Liver (tissue), 9 donors: ENCODE data around the gene ABHD6. TPM values are rescaled to one million over a fixed set of nuclear protein-coding genes. Genes with fewer than 3 reads are reported as not detected.
A peak's percentile ranks its signal among the peaks of the same experiment; 100 is the strongest.

ENCODE experiments used
- DNase-seq: peaks from one replicate; pipeline ENCODE4 v3.0.0-alpha.2; 2017; ENCODE audit warnings: low spot score
- H3K27ac ChIP-seq, 2 donors: one replicate each; pipeline ENCODE4 v1.7.0; 2013; ENCODE audit warnings: inconsistent platforms in 2 of 2, low read length in 2 of 2, control low read depth in 1 of 2, low read depth in 1 of 2, mild to moderate bottlenecking in 1 of 2
- H3K27me3 ChIP-seq, 4 donors: one replicate each; pipeline versions ENCODE4 v1.6.1 to v1.7.0; 2013; ENCODE audit warnings: low read length in 3 of 4, inconsistent platforms in 1 of 4, mild to moderate bottlenecking in 1 of 4, moderate library complexity in 1 of 4; ENCODE audit not compliant: control insufficient read depth in 4 of 4, insufficient read depth in 4 of 4
- H3K36me3 ChIP-seq, 4 donors: one replicate each; pipeline versions ENCODE4 v1.6.1 to v1.7.0; 2013; ENCODE audit warnings: low read length in 3 of 4, mild to moderate bottlenecking in 3 of 4, low read depth in 1 of 4, moderate library complexity in 1 of 4; ENCODE audit not compliant: control insufficient read depth in 4 of 4, insufficient read depth in 3 of 4
- H3K4me1 ChIP-seq, 4 donors: one replicate each; pipeline versions ENCODE4 v1.6.1 to v1.7.0; 2013; ENCODE audit warnings: low read length in 3 of 4, mild to moderate bottlenecking in 3 of 4, moderate library complexity in 1 of 4; ENCODE audit not compliant: control insufficient read depth in 4 of 4, insufficient read depth in 4 of 4
- H3K4me3 ChIP-seq, 3 donors: one replicate each; pipeline versions ENCODE4 v1.6.1 to v1.7.0; 2013; ENCODE audit warnings: low read length in 3 of 3, control low read depth in 1 of 3, low read depth in 1 of 3, mild to moderate bottlenecking in 1 of 3
- H3K9ac ChIP-seq, 2 donors: one replicate each; pipeline ENCODE4 v1.7.0; 2013; ENCODE audit warnings: low read length in 2 of 2, mild to moderate bottlenecking in 2 of 2, moderate library complexity in 2 of 2, control low read depth in 1 of 2, low read depth in 1 of 2
- H3K9me3 ChIP-seq, 4 donors: one replicate each; pipeline versions ENCODE4 v1.6.1 to v1.7.0; 2013; ENCODE audit warnings: low read length in 3 of 4; ENCODE audit not compliant: control insufficient read depth in 4 of 4
- EGR1 ChIP-seq, 2 donors: IDR thresholded peaks; 2 replicates each; pipeline ENCODE4 v1.6.1; 2016 to 2018; ENCODE audit warnings: antibody characterized with exemption in 2 of 2, low read depth in 2 of 2
- FOXA1 ChIP-seq: IDR thresholded peaks from 2 replicates; pipeline ENCODE4 v1.6.1; 2016; ENCODE audit warnings: antibody characterized with exemption
- FOXA2 ChIP-seq: IDR thresholded peaks from 2 replicates; pipeline ENCODE4 v1.6.1; 2016; ENCODE audit warnings: antibody characterized with exemption
- GABPA ChIP-seq, 2 donors: IDR thresholded peaks in 1 of 2; conservative IDR thresholded peaks in 1 of 2; 2 replicates each; pipeline ENCODE4 v1.6.1; 2016; ENCODE audit warnings: antibody characterized with exemption in 2 of 2, mild to moderate bottlenecking in 1 of 2, moderate library complexity in 1 of 2
- HNF4A ChIP-seq, 2 donors: conservative IDR thresholded peaks; 2 replicates each; pipeline ENCODE4 v1.6.1; 2016; ENCODE audit warnings: antibody characterized with exemption in 2 of 2, mild to moderate bottlenecking in 2 of 2
- HNF4G ChIP-seq: IDR thresholded peaks from 2 replicates; pipeline ENCODE4 v1.6.1; 2016; ENCODE audit warnings: antibody characterized with exemption
- JUND ChIP-seq, 2 donors: IDR thresholded peaks; 2 replicates each; pipeline ENCODE4 v1.6.1; 2016; ENCODE audit warnings: antibody characterized with exemption in 2 of 2
- NR2F2 ChIP-seq: IDR thresholded peaks from 2 replicates; pipeline ENCODE4 v1.6.1; 2016; ENCODE audit warnings: antibody characterized with exemption
- RAD21 ChIP-seq, 2 donors: IDR thresholded peaks; 2 replicates each; pipeline ENCODE4 v1.6.1; 2016; ENCODE audit warnings: antibody characterized with exemption in 2 of 2, mild to moderate bottlenecking in 2 of 2
- RXRA ChIP-seq, 2 donors: IDR thresholded peaks; 2 replicates each; pipeline ENCODE4 v1.6.1; 2017 to 2018; ENCODE audit warnings: antibody characterized with exemption in 2 of 2, mild to moderate bottlenecking in 1 of 2
- SP1 ChIP-seq: IDR thresholded peaks from 2 replicates; pipeline ENCODE4 v1.6.1; 2018; ENCODE audit warnings: antibody characterized with exemption, mild to moderate bottlenecking
- TAF1 ChIP-seq: conservative IDR thresholded peaks from 2 replicates; pipeline ENCODE4 v1.6.1; 2016; ENCODE audit warnings: antibody characterized with exemption, mild to moderate bottlenecking
- YY1 ChIP-seq: IDR thresholded peaks from 2 replicates; pipeline ENCODE4 v1.6.1; 2016; ENCODE audit warnings: antibody characterized with exemption, mild to moderate bottlenecking
- WGBS: extraction: QIAGEN DNeasy Blood & Tissue Kit; methylation state at CpG from one replicate; pipeline ENCODE4 v1.1.7; 2013; 5-methylcytosine and 5-hydroxymethylcytosine counted together
- polyA plus RNA-seq, 2 donors: library from polyadenylated mRNA; stranded (reverse) in 1 of 2; unstranded in 1 of 2; fragments of 200-250 nt in 1 of 2; fragments of >200 nt in 1 of 2; fragmentation: Nextera tagmentation in 1 of 2; extraction: Ambion mirVana in 1 of 2; gene quantifications; one replicate each; pipeline versions ENCODE4 v1.2.1 to v1.2.3, GENCODE V29; 2013 to 2015
- total RNA-seq, 2 donors: library from RNA; depleted of rRNA; stranded (reverse); fragments of >200 nt; gene quantifications; one replicate each; pipeline ENCODE4 v1.2.3, GENCODE V29; 2014
- TF ChIP-seq, protein P1 (sequence below): IDR thresholded peaks from 2 replicates; pipeline ENCODE4 v1.6.1; 2016; ENCODE audit warnings: antibody characterized with exemption, mild to moderate bottlenecking
- TF ChIP-seq, protein P2 (sequence below): IDR thresholded peaks from 2 replicates; pipeline ENCODE4 v1.6.1; 2016; ENCODE audit warnings: antibody characterized with exemption
- TF ChIP-seq, protein P3 (sequence below): IDR thresholded peaks from 2 replicates; pipeline ENCODE4 v1.6.1; 2016; ENCODE audit warnings: antibody characterized with exemption
- TF ChIP-seq, protein P4 (sequence below): fragments of 150-350 bp; IDR thresholded peaks from 2 replicates; pipeline ENCODE4 v1.5.1; 2017; ENCODE audit warnings: improper control_type of control experiment, low read depth, low read length; ENCODE audit not compliant: missing input control
- TF ChIP-seq, protein P5 (sequence below): IDR thresholded peaks from 2 replicates; pipeline ENCODE4 v1.6.1; 2016; ENCODE audit warnings: antibody characterized with exemption
- donor health status: healthy.
- donor health status: healthy.
- donor health status: healthy.
- donor health status: healthy.
- donor health status: healthy.

Gene ABHD6
- total and polyA plus RNA-seq, 4 donors: 19.8 to 60.9 (median 38.3) TPM

DNA sequence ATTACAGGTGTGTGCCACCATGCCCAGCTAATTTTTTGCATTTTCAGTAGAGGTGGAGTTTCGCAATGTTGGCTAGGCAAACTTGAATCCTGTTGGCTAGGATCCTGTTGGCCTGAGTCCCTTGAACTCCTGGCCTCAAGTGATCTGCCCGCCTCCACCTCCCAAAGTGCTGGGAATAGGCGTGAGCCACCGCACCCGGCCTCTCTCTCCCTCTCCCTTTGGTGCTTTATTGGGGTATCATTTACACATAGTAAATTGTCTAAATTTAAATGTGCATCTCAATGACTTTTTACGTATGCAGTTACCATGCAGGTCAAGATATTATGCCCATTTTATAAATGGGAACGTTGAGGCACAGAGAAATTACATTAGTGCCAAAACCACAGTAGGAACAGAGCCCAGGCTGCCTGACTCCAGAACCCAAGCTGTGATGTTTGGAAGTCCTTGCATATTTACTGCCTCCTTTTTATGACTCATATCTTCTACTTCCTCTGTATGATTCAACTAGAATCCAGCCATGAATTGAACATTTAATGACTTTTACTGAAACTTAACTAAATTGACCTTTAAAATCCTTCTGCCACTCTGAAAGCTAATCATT lies 34.4 kb downstream of the ABHD6 start:
- H3K36me3 ChIP-seq: peaks cover 8 to 35% (median 20%) of the 10 kb centered on the region in 4 donors
- 26% methylated on average over 7 of the region's 7 CpGs for WGBS
- H3K9me3 ChIP-seq: no peaks in the 10 kb centered on the region
- peak overlapping the region; percentile 40 to 62 for H3K27ac ChIP-seq
- no peak overlapping the region for H3K4me3 ChIP-seq
- H3K4me1 ChIP-seq: peaks cover 0 to 20% (median 11%) of the 10 kb centered on the region in 4 donors
- no peaks in the 10 kb centered on the region for H3K27me3 ChIP-seq
- H3K9ac ChIP-seq: peak overlapping the region in 1 of 2 donors; percentile 39
- DNase-seq: no peak
- TF ChIP-seq, protein P1, sequence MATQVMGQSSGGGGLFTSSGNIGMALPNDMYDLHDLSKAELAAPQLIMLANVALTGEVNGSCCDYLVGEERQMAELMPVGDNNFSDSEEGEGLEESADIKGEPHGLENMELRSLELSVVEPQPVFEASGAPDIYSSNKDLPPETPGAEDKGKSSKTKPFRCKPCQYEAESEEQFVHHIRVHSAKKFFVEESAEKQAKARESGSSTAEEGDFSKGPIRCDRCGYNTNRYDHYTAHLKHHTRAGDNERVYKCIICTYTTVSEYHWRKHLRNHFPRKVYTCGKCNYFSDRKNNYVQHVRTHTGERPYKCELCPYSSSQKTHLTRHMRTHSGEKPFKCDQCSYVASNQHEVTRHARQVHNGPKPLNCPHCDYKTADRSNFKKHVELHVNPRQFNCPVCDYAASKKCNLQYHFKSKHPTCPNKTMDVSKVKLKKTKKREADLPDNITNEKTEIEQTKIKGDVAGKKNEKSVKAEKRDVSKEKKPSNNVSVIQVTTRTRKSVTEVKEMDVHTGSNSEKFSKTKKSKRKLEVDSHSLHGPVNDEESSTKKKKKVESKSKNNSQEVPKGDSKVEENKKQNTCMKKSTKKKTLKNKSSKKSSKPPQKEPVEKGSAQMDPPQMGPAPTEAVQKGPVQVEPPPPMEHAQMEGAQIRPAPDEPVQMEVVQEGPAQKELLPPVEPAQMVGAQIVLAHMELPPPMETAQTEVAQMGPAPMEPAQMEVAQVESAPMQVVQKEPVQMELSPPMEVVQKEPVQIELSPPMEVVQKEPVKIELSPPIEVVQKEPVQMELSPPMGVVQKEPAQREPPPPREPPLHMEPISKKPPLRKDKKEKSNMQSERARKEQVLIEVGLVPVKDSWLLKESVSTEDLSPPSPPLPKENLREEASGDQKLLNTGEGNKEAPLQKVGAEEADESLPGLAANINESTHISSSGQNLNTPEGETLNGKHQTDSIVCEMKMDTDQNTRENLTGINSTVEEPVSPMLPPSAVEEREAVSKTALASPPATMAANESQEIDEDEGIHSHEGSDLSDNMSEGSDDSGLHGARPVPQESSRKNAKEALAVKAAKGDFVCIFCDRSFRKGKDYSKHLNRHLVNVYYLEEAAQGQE: no peak
- TF ChIP-seq FOXA2 (no peak), YY1 (peak; percentile 58), TAF1 (no peak), GABPA (IDR thresholded peaks at IDR 0.05 in 1 of 2, conservative IDR thresholded peaks at IDR 0.05 in 1 of 2) (peak in 1 of 2 donors; percentile 19), FOXA1 (no peak), NR2F2 (no peak), RXRA (IDR thresholded peaks at IDR 0.05) (peak; percentile 89 to 95), JUND (IDR thresholded peaks at IDR 0.05) (peak; percentile 52 to 72), EGR1 (IDR thresholded peaks at IDR 0.05; ENCODE audit: low read depth in 2 of 2) (no peak), HNF4A (conservative IDR thresholded peaks at IDR 0.05) (peak; percentile 72 to 74), SP1 (peak; percentile 57), RAD21 (IDR thresholded peaks at IDR 0.05) (peak; percentile 29 to 48), HNF4G (no peak)
- TF ChIP-seq, protein P2, sequence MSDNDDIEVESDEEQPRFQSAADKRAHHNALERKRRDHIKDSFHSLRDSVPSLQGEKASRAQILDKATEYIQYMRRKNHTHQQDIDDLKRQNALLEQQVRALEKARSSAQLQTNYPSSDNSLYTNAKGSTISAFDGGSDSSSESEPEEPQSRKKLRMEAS: peak; percentile 52
- TF ChIP-seq, protein P3, sequence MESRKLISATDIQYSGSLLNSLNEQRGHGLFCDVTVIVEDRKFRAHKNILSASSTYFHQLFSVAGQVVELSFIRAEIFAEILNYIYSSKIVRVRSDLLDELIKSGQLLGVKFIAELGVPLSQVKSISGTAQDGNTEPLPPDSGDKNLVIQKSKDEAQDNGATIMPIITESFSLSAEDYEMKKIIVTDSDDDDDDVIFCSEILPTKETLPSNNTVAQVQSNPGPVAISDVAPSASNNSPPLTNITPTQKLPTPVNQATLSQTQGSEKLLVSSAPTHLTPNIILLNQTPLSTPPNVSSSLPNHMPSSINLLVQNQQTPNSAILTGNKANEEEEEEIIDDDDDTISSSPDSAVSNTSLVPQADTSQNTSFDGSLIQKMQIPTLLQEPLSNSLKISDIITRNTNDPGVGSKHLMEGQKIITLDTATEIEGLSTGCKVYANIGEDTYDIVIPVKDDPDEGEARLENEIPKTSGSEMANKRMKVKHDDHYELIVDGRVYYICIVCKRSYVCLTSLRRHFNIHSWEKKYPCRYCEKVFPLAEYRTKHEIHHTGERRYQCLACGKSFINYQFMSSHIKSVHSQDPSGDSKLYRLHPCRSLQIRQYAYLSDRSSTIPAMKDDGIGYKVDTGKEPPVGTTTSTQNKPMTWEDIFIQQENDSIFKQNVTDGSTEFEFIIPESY: peak; percentile 36
- TF ChIP-seq, protein P4, sequence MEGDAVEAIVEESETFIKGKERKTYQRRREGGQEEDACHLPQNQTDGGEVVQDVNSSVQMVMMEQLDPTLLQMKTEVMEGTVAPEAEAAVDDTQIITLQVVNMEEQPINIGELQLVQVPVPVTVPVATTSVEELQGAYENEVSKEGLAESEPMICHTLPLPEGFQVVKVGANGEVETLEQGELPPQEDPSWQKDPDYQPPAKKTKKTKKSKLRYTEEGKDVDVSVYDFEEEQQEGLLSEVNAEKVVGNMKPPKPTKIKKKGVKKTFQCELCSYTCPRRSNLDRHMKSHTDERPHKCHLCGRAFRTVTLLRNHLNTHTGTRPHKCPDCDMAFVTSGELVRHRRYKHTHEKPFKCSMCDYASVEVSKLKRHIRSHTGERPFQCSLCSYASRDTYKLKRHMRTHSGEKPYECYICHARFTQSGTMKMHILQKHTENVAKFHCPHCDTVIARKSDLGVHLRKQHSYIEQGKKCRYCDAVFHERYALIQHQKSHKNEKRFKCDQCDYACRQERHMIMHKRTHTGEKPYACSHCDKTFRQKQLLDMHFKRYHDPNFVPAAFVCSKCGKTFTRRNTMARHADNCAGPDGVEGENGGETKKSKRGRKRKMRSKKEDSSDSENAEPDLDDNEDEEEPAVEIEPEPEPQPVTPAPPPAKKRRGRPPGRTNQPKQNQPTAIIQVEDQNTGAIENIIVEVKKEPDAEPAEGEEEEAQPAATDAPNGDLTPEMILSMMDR: no peak
- TF ChIP-seq, protein P5, sequence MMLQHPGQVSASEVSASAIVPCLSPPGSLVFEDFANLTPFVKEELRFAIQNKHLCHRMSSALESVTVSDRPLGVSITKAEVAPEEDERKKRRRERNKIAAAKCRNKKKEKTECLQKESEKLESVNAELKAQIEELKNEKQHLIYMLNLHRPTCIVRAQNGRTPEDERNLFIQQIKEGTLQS: peak; percentile 51
